ENCODE measurements around the gene ZSCAN4.

ZSCAN4 gene

GRCh38 chr19:57689750-57690149 lies 21.0 kb downstream of the ZSCAN4 start:
- DNase-seq (ENCODE audit: extremely low read depth, low read depth): no peak
- H3K4me3 ChIP-seq (replicated peaks; ENCODE audit: low read depth, low read length): no peak overlapping the region
- TF ChIP-seq CTCF (IDR thresholded peaks at IDR 0.05; ENCODE audit: low read depth, low read length, missing control alignments): no peak

- TF ChIP-seq CTCF (IDR thresholded peaks at IDR 0.05; ENCODE audit: low read depth, low read length, missing control alignments): no peak
- DNase-seq (ENCODE audit: extremely low read depth, low read depth): no peak
- no peak overlapping the region for H3K4me3 ChIP-seq (replicated peaks; ENCODE audit: low read depth, low read length)
Measured at GRCh38 chr19:57701625-57702024, 32.9 kb downstream of the ZSCAN4 start.

- H3K4me3 ChIP-seq (replicated peaks; ENCODE audit: low read depth, low read length): no peak overlapping the region
- DNase-seq (ENCODE audit: extremely low read depth, low read depth): no peak
- no peak for TF ChIP-seq CTCF (IDR thresholded peaks at IDR 0.05; ENCODE audit: low read depth, low read length, missing control alignments)
Measured at GRCh38 chr19:57706346-57706745, 37.6 kb downstream of the ZSCAN4 start.

GRCh38 chr19:57708641-57709361 lies 40.1 kb downstream of the ZSCAN4 start, which contains the start of gene ZNF154:
ZNF154 (minus strand) TSS chr19:57709204; CDS start chr19:57708971, 233 bp downstream.
- TF ChIP-seq CTCF (IDR thresholded peaks at IDR 0.05; ENCODE audit: low read depth, low read length, missing control alignments): no peak
- peak; percentile 33 for DNase-seq (ENCODE audit: extremely low read depth, low read depth)
- H3K4me3 ChIP-seq (replicated peaks; ENCODE audit: low read depth, low read length): peak within 1 kb of the TSS; percentile 64

GRCh38 chr19:57709616-57710015 lies 40.9 kb downstream of the ZSCAN4 start:
- DNase-seq (ENCODE audit: extremely low read depth, low read depth): no peak
- peak overlapping the region; percentile 64 for H3K4me3 ChIP-seq (replicated peaks; ENCODE audit: low read depth, low read length)
- no peak for TF ChIP-seq CTCF (IDR thresholded peaks at IDR 0.05; ENCODE audit: low read depth, low read length, missing control alignments)

GRCh38 chr19:57712222-57712621 lies 43.5 kb downstream of the ZSCAN4 start:
- no peak overlapping the region for H3K4me3 ChIP-seq (replicated peaks; ENCODE audit: low read depth, low read length)
- TF ChIP-seq CTCF (IDR thresholded peaks at IDR 0.05; ENCODE audit: low read depth, low read length, missing control alignments): no peak
- DNase-seq (ENCODE audit: extremely low read depth, low read depth): no peak

GRCh38 chr19:57719424-57719823 lies 50.7 kb downstream of the ZSCAN4 start:
- H3K4me3 ChIP-seq (replicated peaks; ENCODE audit: low read depth, low read length): no peak overlapping the region
- TF ChIP-seq CTCF (IDR thresholded peaks at IDR 0.05; ENCODE audit: low read depth, low read length, missing control alignments): no peak
- DNase-seq (ENCODE audit: extremely low read depth, low read depth): no peak

All from HFF-Myc (cell line).